Transverse colon (tissue), 4 donors: ENCODE results near the gene LIFR. TPM values are rescaled to one million over a fixed set of nuclear protein-coding genes. Genes with fewer than 3 reads are reported as not detected.

Experiments
- DNase-seq: peaks from one replicate; pipeline ENCODE4 v3.0.0-alpha.2; 2019
- H3K27ac ChIP-seq, 4 donors: fragments of 200-600 bp; sonication (generic); 2 replicates each; pipeline ENCODE4 v1.5.1; 2016 to 2018; ENCODE audit warnings: inconsistent platforms in 4 of 4
- H3K27me3 ChIP-seq: fragments of 200-600 bp; sonication (generic); 2 replicates; pipeline ENCODE4 v1.5.1; 2017; ENCODE audit warnings: inconsistent platforms
- H3K36me3 ChIP-seq, 4 donors: fragments of 200-600 bp; sonication (generic); 2 replicates each; pipeline ENCODE4 v1.5.1; 2017 to 2019; ENCODE audit warnings: inconsistent platforms in 4 of 4
- H3K4me1 ChIP-seq, 4 donors: fragments of 200-600 bp; sonication (generic); 2 replicates each; pipeline ENCODE4 v1.5.1; 2017 to 2020; ENCODE audit warnings: inconsistent platforms in 4 of 4
- H3K4me3 ChIP-seq, 4 donors: fragments of 200-600 bp; sonication (generic); 1 replicate in 1 of 4; 2 replicates in 3 of 4; pipeline versions ENCODE4 v1.5.1 to v1.6.1; 2017 to 2019; ENCODE audit warnings: inconsistent platforms in 4 of 4
- H3K9me3 ChIP-seq, 2 donors: fragments of 200-600 bp; sonication (generic); 2 replicates each; pipeline ENCODE4 v1.5.1; 2017 to 2019; ENCODE audit warnings: inconsistent platforms in 2 of 2
- CTCF ChIP-seq, 5 experiments: fragments of 200-600 bp in 3 of 5; fragments of 450-650 bp in 2 of 5; sonication (generic) in 3 of 5; IDR thresholded peaks; 1 replicate in 2 of 5; 2 replicates in 3 of 5; pipeline ENCODE4 v1.5.1; 2016 to 2017; ENCODE audit warnings: antibody characterized with exemption in 5 of 5, inconsistent platforms in 3 of 5, mild to moderate bottlenecking in 2 of 5, moderate library complexity in 1 of 5
- EP300 ChIP-seq: sonication (generic); formaldehyde crosslinking; IDR thresholded peaks from one replicate; pipeline ENCODE4 v1.6.1; 2017; ENCODE audit warnings: antibody characterized with exemption, low read depth
- POLR2A ChIP-seq: fragments of 450-650 bp; IDR thresholded peaks from one replicate; pipeline ENCODE4 v1.6.1; 2016; ENCODE audit warnings: antibody characterized with exemption, mild to moderate bottlenecking, moderate library complexity
- POLR2AphosphoS5 ChIP-seq, 3 donors: sonication (generic); formaldehyde crosslinking; IDR thresholded peaks; one replicate each; pipeline ENCODE4 v1.6.1; 2016; ENCODE audit warnings: antibody characterized with exemption in 3 of 3
- WGBS, 2 donors: methylation state at CpG; one replicate each; pipeline ENCODE4 v1.1.5; 2018; ENCODE audit warnings: low coverage in 1 of 2; 5-methylcytosine and 5-hydroxymethylcytosine counted together
- in situ Hi-C, 4 donors: fragments of 200-750 bp; cut with MboI; loops; one replicate each; pipeline versions ENCODE4 v1.15.0 to v1.15.1; 2017; ENCODE audit warnings: low sequenced_read_pairs in 3 of 4, low pct_ligation_motif_present in 1 of 4, low pct_unique_long_range_greater_than_20kb in 1 of 4
- intact Hi-C: fragments of 100-400 bp; cut with DNase I; formaldehyde crosslinking; loops from one replicate; pipeline ENCODE4 v1.15.1; 2023; ENCODE audit warnings: low total_unique reads
- total RNA-seq, 4 donors: library from RNA; depleted of rRNA; stranded (reverse); fragments of >200 nt; gene quantifications; one replicate each; pipeline ENCODE4 v1.1.0, GENCODE V29; 2016

LIFR gene
- total RNA-seq, 4 donors from 2014 or later: 4.9 to 28.1 (median 12.8) TPM

- in situ Hi-C loops (no loop called here), intact Hi-C loops (no loop called here)
- Histone ChIP-seq H3K4me1 (no peaks in the 10 kb centered on the region), H3K9me3 (no peaks in the 10 kb centered on the region), H3K4me3 (no peak overlapping the region), H3K27me3 (peaks cover 3% of the 10 kb centered on the region), H3K36me3 (no peaks in the 10 kb centered on the region), H3K27ac (no peak overlapping the region)
- WGBS, 2 donors: 28 to 34% methylated on average over 6 of the region's 6 CpGs
- no peak for TF ChIP-seq CTCF (IDR thresholded peaks at IDR 0.05)
- TF ChIP-seq POLR2AphosphoS5 (IDR thresholded peaks at IDR 0.05): no peak
- TF ChIP-seq EP300: no peak
- TF ChIP-seq POLR2A: no peak
- DNase-seq: no peak
These were observed 77.0 kb downstream of the LIFR start for GRCh38 chr5:38479315-38479904.

- intact Hi-C loops: no loop called here
- TF ChIP-seq EP300 (no peak), POLR2AphosphoS5 (IDR thresholded peaks at IDR 0.05) (no peak), CTCF (IDR thresholded peaks at IDR 0.05) (no peak), POLR2A (no peak)
- Histone ChIP-seq H3K27me3 (peaks cover 3% of the 10 kb centered on the region), H3K27ac (no peak overlapping the region), H3K4me3 (no peak overlapping the region), H3K9me3 (no peaks in the 10 kb centered on the region), H3K36me3 (no peaks in the 10 kb centered on the region), H3K4me1 (no peaks in the 10 kb centered on the region)
- 46 to 53% methylated on average over 2 to 3 of the region's 3 CpGs for WGBS, 2 donors
- DNase-seq: no peak
- in situ Hi-C loops: no loop called here
These were observed 77.6 kb downstream of the LIFR start for GRCh38 chr5:38478878-38479277.

GRCh38 chr5:38478166-38478565 lies 78.3 kb downstream of the LIFR start:
- H3K36me3 ChIP-seq: no peaks in the 10 kb centered on the region
- TF ChIP-seq POLR2AphosphoS5 (IDR thresholded peaks at IDR 0.05) (no peak), EP300 (no peak), POLR2A (no peak), CTCF (IDR thresholded peaks at IDR 0.05) (no peak)
- no peak overlapping the region for H3K4me3 ChIP-seq
- no peaks in the 10 kb centered on the region for H3K4me1 ChIP-seq
- peaks cover 3% of the 10 kb centered on the region for H3K27me3 ChIP-seq
- DNase-seq: no peak
- in situ Hi-C loops: no loop called here
- intact Hi-C loops: no loop called here
- no peak overlapping the region for H3K27ac ChIP-seq
- WGBS, 2 donors: 48 to 52% methylated on average over 3 of the region's 3 CpGs
- no peaks in the 10 kb centered on the region for H3K9me3 ChIP-seq

GRCh38 chr5:38473008-38473407 lies 83.4 kb downstream of the LIFR start:
- intact Hi-C loops: no loop called here
- 39% methylated on average over 8 of the region's 8 CpGs; no CpG with 5 or more reads in 1 of the 2 donors for WGBS, 2 donors
- H3K27ac ChIP-seq: no peak overlapping the region

More at GRCh38 chr5:38473008-38473407, 83.4 kb downstream of the LIFR start:
- Histone ChIP-seq H3K4me3 (no peak overlapping the region), H3K9me3 (no peaks in the 10 kb centered on the region), H3K27me3 (peaks cover 5% of the 10 kb centered on the region), H3K36me3 (no peaks in the 10 kb centered on the region), H3K4me1 (peaks cover 5 to 18% (median 11%) of the 10 kb centered on the region in 4 donors)
- in situ Hi-C loops: no loop called here
- no peak for DNase-seq
- TF ChIP-seq EP300 (no peak), CTCF (IDR thresholded peaks at IDR 0.05) (no peak), POLR2A (no peak), POLR2AphosphoS5 (IDR thresholded peaks at IDR 0.05) (no peak)
